Neural cell (in vitro differentiated cells): ENCODE data around the gene TFPT. TPM values are rescaled to one million over a fixed set of nuclear protein-coding genes. Genes with fewer than 3 reads are reported as not detected.

Source experiments
- H2AFZ ChIP-seq: fragments of 200-600, 300-800 bp; sonication (generic), shearing (Covaris generic); 2 replicates; pipeline ENCODE4 v1.6.0; 2014; ENCODE audit warnings: low read depth, mild to moderate bottlenecking, antibody characterized with exemption, low read length, moderate library complexity
- H3F3A ChIP-seq: fragments of 200-600 bp; shearing (Covaris generic); 2 replicates; pipeline ENCODE4 v1.6.1; 2016; ENCODE audit warnings: mild to moderate bottlenecking, moderate library complexity, mixed read lengths, antibody characterized with exemption, low read length; ENCODE audit not compliant: insufficient read depth, poor library complexity, severe bottlenecking
- H3K27ac ChIP-seq: fragments of 200-600, 300-800 bp; sonication (generic), shearing (Covaris generic); 2 replicates; pipeline ENCODE4 v1.5.1; 2014; ENCODE audit warnings: mild to moderate bottlenecking, low read length, moderate library complexity
- H3K27me3 ChIP-seq: fragments of 300-800, 200-600 bp; sonication (generic), shearing (Covaris generic); 2 replicates; pipeline ENCODE4 v1.6.0; 2014; ENCODE audit warnings: mild to moderate bottlenecking, low read depth, low read length, moderate library complexity; ENCODE audit not compliant: insufficient read depth
- H3K36me3 ChIP-seq: fragments of 300-800, 200-600 bp; sonication (generic), shearing (Covaris generic); 2 replicates; pipeline ENCODE4 v1.5.1; 2014; ENCODE audit warnings: mild to moderate bottlenecking, antibody characterized with exemption, low read length, moderate library complexity; ENCODE audit not compliant: insufficient read depth
- H3K4me2 ChIP-seq: fragments of 300-800, 200-600 bp; sonication (generic), shearing (Covaris generic); 2 replicates; pipeline ENCODE4 v1.6.0; 2014; ENCODE audit warnings: mild to moderate bottlenecking, low read length
- H3K4me3 ChIP-seq: fragments of 300-800, 200-600 bp; sonication (generic), shearing (Covaris generic); 2 replicates; pipeline ENCODE4 v1.5.1; 2014; ENCODE audit warnings: mild to moderate bottlenecking, low read length, moderate library complexity
- H3K79me2 ChIP-seq: fragments of 200-600 bp; shearing (Covaris generic); replicated peaks from 2 replicates; pipeline ENCODE4 v1.6.0; 2014; ENCODE audit warnings: mild to moderate bottlenecking, low read length, moderate library complexity; ENCODE audit not compliant: insufficient read depth
- H3K9ac ChIP-seq: fragments of 300-800, 200-600 bp; sonication (generic), shearing (Covaris generic); 2 replicates; pipeline ENCODE4 v1.6.1; 2016; ENCODE audit warnings: mild to moderate bottlenecking, low read length, mixed read lengths
- H3K9me2 ChIP-seq: fragments of 200-600 bp; shearing (Covaris generic); 2 replicates; pipeline ENCODE4 v1.6.1; 2016; ENCODE audit warnings: mild to moderate bottlenecking, low read length, mixed read lengths; ENCODE audit not compliant: insufficient read depth
- H3K9me3 ChIP-seq: fragments of 200-600, 300-800 bp; sonication (generic), shearing (Covaris generic); 2 replicates; pipeline ENCODE4 v1.6.1; 2016; ENCODE audit warnings: mild to moderate bottlenecking, mixed run types, low read length, moderate library complexity, mixed read lengths
- H4K20me1 ChIP-seq: fragments of 200-600 bp; shearing (Covaris generic); 2 replicates; pipeline ENCODE4 v1.6.1; 2016; ENCODE audit warnings: mild to moderate bottlenecking, mixed run types; ENCODE audit not compliant: insufficient read depth
- EP300 ChIP-seq: fragments of 450-650 bp; conservative IDR thresholded peaks from 2 replicates; pipeline ENCODE4 v1.6.1; 2014; ENCODE audit warnings: antibody characterized with exemption, mild to moderate bottlenecking, moderate library complexity; ENCODE audit not compliant: poor library complexity, severe bottlenecking
- EZH2 ChIP-seq: fragments of 200-600, 300-800 bp; shearing (Covaris generic), sonication (generic); IDR thresholded peaks from 2 replicates; pipeline ENCODE4 v1.6.1; 2014; ENCODE audit warnings: antibody characterized with exemption, low read length, borderline replicate concordance, mild to moderate bottlenecking; ENCODE audit not compliant: insufficient read depth, poor library complexity, severe bottlenecking
- MXI1 ChIP-seq: fragments of 450-650 bp; conservative IDR thresholded peaks from 2 replicates; pipeline ENCODE4 v1.6.1; 2014; ENCODE audit warnings: antibody characterized with exemption, mild to moderate bottlenecking; ENCODE audit not compliant: poor library complexity, severe bottlenecking
- POLR2AphosphoS5 ChIP-seq: IDR thresholded peaks from 2 replicates; pipeline ENCODE4 v1.6.1; 2012
- RAD21 ChIP-seq: fragments of 450-650 bp; conservative IDR thresholded peaks from 2 replicates; pipeline ENCODE4 v1.6.1; 2014; ENCODE audit warnings: antibody characterized with exemption, mild to moderate bottlenecking, moderate library complexity
- SMC3 ChIP-seq: fragments of 450-650 bp; conservative IDR thresholded peaks from 2 replicates; pipeline ENCODE4 v1.6.1; 2014; ENCODE audit warnings: antibody characterized with exemption, mild to moderate bottlenecking, moderate library complexity; ENCODE audit not compliant: poor library complexity
- TAF1 ChIP-seq: IDR thresholded peaks from 2 replicates; pipeline ENCODE4 v1.6.1; 2012; ENCODE audit warnings: low read depth
- polyA plus RNA-seq: library from polyadenylated mRNA; depleted of rRNA; stranded (reverse); fragments of >200 nt; gene quantifications from 2 replicates; pipeline ENCODE4 v1.2.3, GENCODE V29; 2014
- TF ChIP-seq, protein P1 (sequence below): IDR thresholded peaks from 2 replicates; pipeline ENCODE4 v1.6.1; 2012; ENCODE audit warnings: borderline replicate concordance
- TF ChIP-seq, protein P2 (sequence below): fragments of 450-650 bp; IDR thresholded peaks from 2 replicates; pipeline ENCODE4 v1.5.1; 2014; ENCODE audit warnings: antibody characterized with exemption, mild to moderate bottlenecking, moderate library complexity; ENCODE audit not compliant: poor library complexity, severe bottlenecking

TFPT gene
- polyA plus RNA-seq, 1 donor from 2014 or later = 24.3 TPM

DNA sequence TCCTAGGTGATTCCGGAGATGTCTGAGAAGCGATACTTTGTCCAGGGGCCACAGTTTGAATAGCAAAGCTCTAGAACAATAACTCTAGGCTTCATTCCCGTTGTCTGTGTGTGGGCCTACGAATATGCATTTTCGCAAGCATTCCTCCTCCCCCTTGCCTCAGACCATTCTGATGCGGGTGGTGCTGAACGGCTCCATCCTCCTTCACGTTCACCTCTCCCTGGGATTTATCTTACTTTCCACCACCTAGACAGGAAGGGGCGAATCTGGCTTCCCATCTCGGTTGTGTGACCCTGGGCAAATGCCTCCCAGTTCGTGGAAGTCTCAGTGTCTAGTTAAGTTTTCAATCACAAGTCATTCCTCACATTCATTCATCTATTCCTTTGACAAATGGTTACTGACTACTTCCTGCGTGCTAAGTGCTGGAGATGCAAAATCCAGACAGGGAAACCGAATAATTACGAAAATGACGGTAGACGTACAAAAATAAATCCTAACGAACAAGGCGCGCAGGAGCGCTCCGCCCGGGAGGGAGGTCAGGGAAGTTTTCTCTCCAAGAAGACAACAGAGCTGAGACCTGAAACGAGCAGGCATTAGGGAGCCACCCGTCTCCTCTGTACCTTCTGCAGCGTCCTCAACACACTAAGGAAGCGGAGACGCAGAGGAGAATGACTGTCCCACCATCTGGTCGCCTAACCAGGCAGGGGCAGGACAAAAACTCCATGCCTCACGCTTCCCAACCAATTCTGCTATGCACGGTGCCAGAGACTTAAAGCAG is 20.8 kb upstream of the TFPT start:
- Histone ChIP-seq H3K27me3 (no peaks in the 10 kb centered on the region), H4K20me1 (no peaks in the 10 kb centered on the region), H2AFZ (no peak overlapping the region), H3K27ac (no peak overlapping the region), H3K4me3 (peak overlapping the region; percentile 70), H3K9me3 (no peaks in the 10 kb centered on the region), H3K36me3 (no peaks in the 10 kb centered on the region), H3K9ac (peak overlapping the region; percentile 30), H3K9me2 (no peaks in the 10 kb centered on the region), H3K79me2 (peaks cover 32% of the 10 kb centered on the region), H3F3A (no peaks in the 10 kb centered on the region), H3K4me2 (peak overlapping the region; percentile 80)
- TF ChIP-seq POLR2AphosphoS5 (no peak), RAD21 (no peak), MXI1 (no peak)
- TF ChIP-seq, protein P1, sequence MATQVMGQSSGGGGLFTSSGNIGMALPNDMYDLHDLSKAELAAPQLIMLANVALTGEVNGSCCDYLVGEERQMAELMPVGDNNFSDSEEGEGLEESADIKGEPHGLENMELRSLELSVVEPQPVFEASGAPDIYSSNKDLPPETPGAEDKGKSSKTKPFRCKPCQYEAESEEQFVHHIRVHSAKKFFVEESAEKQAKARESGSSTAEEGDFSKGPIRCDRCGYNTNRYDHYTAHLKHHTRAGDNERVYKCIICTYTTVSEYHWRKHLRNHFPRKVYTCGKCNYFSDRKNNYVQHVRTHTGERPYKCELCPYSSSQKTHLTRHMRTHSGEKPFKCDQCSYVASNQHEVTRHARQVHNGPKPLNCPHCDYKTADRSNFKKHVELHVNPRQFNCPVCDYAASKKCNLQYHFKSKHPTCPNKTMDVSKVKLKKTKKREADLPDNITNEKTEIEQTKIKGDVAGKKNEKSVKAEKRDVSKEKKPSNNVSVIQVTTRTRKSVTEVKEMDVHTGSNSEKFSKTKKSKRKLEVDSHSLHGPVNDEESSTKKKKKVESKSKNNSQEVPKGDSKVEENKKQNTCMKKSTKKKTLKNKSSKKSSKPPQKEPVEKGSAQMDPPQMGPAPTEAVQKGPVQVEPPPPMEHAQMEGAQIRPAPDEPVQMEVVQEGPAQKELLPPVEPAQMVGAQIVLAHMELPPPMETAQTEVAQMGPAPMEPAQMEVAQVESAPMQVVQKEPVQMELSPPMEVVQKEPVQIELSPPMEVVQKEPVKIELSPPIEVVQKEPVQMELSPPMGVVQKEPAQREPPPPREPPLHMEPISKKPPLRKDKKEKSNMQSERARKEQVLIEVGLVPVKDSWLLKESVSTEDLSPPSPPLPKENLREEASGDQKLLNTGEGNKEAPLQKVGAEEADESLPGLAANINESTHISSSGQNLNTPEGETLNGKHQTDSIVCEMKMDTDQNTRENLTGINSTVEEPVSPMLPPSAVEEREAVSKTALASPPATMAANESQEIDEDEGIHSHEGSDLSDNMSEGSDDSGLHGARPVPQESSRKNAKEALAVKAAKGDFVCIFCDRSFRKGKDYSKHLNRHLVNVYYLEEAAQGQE = peak; percentile 16

DNA sequence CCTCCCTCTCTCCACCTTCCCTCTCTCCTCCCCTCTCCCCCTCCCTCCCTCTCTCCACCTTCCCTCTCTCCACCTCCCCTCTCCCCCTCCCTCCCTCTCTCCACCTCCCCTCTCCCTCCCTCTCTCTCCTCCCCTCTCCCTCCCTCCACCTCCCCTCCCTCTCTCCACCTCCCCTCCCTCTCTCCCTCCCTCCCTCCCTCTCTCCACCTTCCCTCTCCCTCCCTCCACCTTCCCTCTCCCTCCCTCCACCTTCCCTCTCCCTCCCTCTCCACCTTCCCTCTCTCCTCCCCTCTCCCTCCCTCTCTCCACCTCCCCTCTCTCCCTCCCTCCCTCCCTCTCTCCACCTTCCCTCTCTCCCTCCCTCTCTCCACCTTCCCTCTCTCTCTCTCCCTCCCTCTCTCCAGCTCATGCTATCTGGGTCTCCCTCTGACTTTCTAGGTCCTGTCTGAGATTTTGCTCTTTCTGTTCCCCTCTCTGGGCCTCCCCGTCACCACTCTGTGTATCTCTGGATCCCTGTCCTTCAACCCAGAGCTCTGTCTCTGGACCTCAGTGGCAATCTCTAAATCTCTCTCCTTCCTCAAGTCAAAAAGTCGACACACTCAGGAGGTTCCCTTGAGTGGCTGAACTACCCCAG is 18.6 kb upstream of the TFPT start:
- Histone ChIP-seq H3K36me3 (no peaks in the 10 kb centered on the region), H4K20me1 (no peaks in the 10 kb centered on the region), H3K79me2 (peaks cover 12% of the 10 kb centered on the region), H2AFZ (no peak overlapping the region), H3F3A (no peaks in the 10 kb centered on the region), H3K9me3 (no peaks in the 10 kb centered on the region), H3K9me2 (no peaks in the 10 kb centered on the region), H3K9ac (no peak overlapping the region), H3K4me3 (no peak overlapping the region), H3K4me2 (no peak overlapping the region), H3K27ac (no peak overlapping the region), H3K27me3 (no peaks in the 10 kb centered on the region)
- TF ChIP-seq EP300 = no peak
- TF ChIP-seq SMC3 = no peak
- TF ChIP-seq, protein P1 = no peak
- TF ChIP-seq RAD21 = no peak
- TF ChIP-seq, protein P2, sequence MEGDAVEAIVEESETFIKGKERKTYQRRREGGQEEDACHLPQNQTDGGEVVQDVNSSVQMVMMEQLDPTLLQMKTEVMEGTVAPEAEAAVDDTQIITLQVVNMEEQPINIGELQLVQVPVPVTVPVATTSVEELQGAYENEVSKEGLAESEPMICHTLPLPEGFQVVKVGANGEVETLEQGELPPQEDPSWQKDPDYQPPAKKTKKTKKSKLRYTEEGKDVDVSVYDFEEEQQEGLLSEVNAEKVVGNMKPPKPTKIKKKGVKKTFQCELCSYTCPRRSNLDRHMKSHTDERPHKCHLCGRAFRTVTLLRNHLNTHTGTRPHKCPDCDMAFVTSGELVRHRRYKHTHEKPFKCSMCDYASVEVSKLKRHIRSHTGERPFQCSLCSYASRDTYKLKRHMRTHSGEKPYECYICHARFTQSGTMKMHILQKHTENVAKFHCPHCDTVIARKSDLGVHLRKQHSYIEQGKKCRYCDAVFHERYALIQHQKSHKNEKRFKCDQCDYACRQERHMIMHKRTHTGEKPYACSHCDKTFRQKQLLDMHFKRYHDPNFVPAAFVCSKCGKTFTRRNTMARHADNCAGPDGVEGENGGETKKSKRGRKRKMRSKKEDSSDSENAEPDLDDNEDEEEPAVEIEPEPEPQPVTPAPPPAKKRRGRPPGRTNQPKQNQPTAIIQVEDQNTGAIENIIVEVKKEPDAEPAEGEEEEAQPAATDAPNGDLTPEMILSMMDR = no peak
- TF ChIP-seq MXI1 = no peak
- TF ChIP-seq EZH2 = no peak
- no peak for TF ChIP-seq TAF1
- TF ChIP-seq POLR2AphosphoS5 = no peak
